ENCODE results near the gene LRIT3.

Gene LRIT3

DNA sequence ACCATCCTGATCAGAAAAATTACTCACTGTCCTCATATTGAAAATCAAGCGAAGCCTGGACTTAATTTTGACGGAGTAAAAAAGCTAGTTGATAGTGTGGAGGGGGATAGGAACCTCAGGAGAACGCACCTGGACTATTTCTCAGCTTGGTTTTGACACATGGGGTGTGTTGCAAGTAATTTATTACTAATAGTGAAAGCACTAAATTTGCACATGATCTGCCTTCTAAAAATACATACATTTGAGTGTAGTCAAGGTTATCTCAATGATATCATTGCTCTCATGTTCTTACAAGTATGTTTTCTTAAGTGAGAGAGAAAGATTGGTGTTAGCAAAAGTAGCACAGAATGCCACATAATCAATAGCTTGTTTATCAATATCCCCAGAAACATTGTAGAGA, 29.5 kb downstream of the LRIT3 start:
- DNase-seq (ENCODE audit: insufficient read length, low spot score) (no peak), FAIRE-seq (no peak)
- TF ChIP-seq, protein P1, sequence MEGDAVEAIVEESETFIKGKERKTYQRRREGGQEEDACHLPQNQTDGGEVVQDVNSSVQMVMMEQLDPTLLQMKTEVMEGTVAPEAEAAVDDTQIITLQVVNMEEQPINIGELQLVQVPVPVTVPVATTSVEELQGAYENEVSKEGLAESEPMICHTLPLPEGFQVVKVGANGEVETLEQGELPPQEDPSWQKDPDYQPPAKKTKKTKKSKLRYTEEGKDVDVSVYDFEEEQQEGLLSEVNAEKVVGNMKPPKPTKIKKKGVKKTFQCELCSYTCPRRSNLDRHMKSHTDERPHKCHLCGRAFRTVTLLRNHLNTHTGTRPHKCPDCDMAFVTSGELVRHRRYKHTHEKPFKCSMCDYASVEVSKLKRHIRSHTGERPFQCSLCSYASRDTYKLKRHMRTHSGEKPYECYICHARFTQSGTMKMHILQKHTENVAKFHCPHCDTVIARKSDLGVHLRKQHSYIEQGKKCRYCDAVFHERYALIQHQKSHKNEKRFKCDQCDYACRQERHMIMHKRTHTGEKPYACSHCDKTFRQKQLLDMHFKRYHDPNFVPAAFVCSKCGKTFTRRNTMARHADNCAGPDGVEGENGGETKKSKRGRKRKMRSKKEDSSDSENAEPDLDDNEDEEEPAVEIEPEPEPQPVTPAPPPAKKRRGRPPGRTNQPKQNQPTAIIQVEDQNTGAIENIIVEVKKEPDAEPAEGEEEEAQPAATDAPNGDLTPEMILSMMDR (IDR thresholded peaks at IDR 0.05; ENCODE audit: insufficient read depth, missing control alignments) = no peak

DNA sequence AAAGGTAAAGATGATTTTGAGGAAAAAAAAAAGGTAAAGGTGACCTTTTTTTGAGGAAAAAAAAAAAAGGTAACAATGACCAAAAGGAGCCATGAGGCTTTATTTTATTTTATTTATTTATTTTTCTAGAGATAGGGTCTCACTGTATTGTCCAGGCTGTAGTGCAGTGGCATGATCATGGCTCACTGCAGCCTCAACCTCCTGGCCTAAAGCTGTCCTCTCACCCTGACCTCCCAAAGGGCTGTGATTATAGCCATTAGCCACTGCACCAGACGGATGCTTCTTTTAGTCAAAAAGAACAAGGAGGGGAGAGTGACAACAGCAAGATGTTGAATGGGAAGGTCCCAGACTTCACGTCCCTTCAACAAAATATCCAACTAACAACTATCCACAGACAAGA, 30.4 kb downstream of the LRIT3 start:
- TF ChIP-seq, protein P1 (IDR thresholded peaks at IDR 0.05; ENCODE audit: insufficient read depth, missing control alignments) = no peak
- FAIRE-seq = no peak

DNA sequence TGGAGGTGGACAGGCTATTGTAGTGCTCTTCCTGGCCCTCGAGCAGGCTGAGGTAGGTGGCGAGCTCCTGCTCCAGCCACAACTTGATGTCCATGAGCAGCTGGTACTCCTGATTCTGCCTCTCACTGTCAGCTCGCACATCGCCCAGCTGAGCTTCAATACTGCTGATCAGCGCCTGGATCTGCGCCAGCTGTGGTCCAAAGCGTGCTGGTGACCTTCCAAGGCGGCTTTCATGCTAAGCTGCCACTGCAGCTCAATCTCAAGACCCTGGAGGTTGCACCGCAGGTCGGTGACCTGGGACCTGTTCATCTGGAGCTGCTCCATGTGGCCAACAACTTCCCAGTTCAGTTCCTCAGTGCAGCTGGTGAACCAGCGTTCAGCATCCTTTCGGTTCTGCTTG, 31.2 kb downstream of the LRIT3 start:
- TF ChIP-seq, protein P1 (IDR thresholded peaks at IDR 0.05; ENCODE audit: insufficient read depth, missing control alignments) = no peak
- DNase-seq (ENCODE audit: insufficient read length, low spot score) (no peak), FAIRE-seq (no peak)

More for the DNA sequence above, 30.4 kb downstream of the LRIT3 start:
- DNase-seq (ENCODE audit: insufficient read length, low spot score) = no peak

DNA sequence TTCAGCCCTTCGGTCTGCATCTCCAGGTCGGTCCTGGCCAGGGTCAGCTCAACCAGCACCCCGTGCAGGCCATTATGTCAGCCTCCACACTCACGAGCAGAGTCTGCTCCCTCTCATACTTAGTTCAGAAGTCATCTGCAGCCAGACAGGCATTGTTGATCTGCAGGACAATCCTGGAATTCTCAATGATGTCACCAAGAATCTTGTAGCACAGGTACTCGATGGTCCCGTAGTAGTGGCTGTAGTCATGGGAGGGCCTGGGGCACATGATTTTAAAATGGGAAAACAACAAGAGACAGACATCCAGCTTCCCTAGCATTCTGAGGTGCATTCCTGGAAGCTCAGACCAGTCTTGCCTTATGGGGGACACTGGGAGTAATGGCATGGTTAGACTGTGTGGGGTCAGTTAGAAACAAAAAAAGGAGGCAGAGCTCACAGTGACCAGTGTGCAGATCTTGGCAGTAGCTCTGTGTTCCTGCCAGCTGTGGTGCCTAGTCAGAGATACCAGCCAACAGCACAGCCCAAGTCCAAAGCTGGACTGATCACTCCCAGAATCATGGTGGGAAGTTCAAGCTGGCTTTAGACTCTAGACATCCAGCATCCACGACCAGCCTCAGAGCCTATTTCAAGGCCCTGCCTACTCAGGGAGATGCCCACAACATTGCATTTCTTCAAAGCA, 31.9 kb downstream of the LRIT3 start:
- TF ChIP-seq, protein P1 (IDR thresholded peaks at IDR 0.05; ENCODE audit: insufficient read depth, missing control alignments) = no peak
- FAIRE-seq (no peak), DNase-seq (ENCODE audit: insufficient read length, low spot score) (no peak)

DNA sequence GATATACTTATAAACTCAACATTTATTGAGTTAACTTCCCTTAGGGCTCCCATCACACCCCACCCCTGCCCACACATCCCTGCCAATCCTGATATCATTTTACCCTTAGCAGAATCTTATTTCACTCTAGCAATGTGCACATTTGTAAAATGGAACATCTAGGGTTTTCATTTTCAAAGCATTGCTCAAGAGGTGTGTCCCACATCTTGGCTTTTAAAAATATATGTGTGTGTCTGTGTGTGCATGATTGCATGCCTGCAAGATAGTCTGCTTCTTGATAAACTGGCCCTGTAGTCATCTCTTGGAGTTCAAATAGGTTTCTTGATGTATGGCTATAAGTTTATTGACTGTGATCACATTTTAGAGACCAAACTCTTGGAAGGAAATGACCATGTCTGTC, 38.4 kb downstream of the LRIT3 start:
- FAIRE-seq (no peak), DNase-seq (ENCODE audit: insufficient read length, low spot score) (no peak)
- TF ChIP-seq, protein P1 (IDR thresholded peaks at IDR 0.05; ENCODE audit: insufficient read depth, missing control alignments) = no peak

DNA sequence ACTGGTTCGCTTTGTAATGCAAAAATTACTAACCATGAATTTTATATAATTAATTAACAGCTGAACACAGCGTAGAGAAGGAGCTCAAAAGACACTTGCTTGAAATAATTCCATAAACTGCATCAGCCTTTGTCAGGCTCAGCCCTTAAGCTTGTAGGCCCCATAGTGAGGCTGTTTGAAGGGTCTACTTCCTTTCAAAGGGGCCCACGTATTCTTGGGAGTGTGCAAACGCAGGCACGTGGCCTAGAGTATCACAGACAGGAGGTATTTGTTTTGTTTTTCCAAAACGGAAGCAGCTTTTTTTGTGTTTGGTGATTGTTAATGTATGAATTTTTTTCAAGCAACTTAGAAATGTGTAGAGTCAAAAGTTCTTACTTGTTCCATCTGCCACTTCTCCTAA, 39.2 kb downstream of the LRIT3 start:
- no peak for FAIRE-seq
- TF ChIP-seq, protein P1 (IDR thresholded peaks at IDR 0.05; ENCODE audit: insufficient read depth, missing control alignments) = no peak
- no peak for DNase-seq (ENCODE audit: insufficient read length, low spot score)

DNA sequence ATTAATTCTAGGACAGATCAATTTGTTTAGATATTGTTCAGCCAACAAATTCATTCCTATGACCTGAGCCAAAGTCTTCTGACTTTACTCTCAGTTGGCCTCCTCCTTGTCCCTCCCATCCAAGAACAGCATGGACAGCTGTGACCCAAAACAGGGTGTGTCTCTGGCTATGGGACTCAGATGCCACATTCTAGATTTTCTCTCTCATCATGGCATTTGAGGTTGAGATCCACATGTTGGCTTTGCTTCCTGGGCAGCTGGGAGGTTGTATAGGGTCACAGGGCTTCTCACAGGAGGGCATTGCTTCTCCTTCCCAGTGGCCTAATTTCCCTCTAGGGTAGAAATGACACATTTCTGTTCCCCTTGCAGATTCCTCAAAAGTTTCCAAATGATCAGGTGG, 42.2 kb downstream of the LRIT3 start:
- DNase-seq (ENCODE audit: insufficient read length, low spot score) (no peak), FAIRE-seq (no peak)
- TF ChIP-seq, protein P1 (IDR thresholded peaks at IDR 0.05; ENCODE audit: insufficient read depth, missing control alignments) = no peak

Data from D721Med (cell line).